NCI-H2171 (cell line): ENCODE results near the gene JPH4.
"Not testable (repeated sequence)": the region's sequence is repeated elsewhere in the genome, so short reads cannot be mapped to it uniquely, and the experiment has no call there.

Experiments used
- DNase-seq: peaks from one replicate; lab custom pipeline; 2025; lab: John Stamatoyannopoulos, UW

Gene JPH4

GRCh38 chr14:23578560-23579310, at the start of gene JPH4:
TSS of gene JPH4 (minus strand) at chr14:23578790. CDS start at chr14:23577453, 1,337 bp downstream.
- no peak for DNase-seq

- DNase-seq = no peak
Observed at GRCh38 chr14:23627961-23628360, 49.4 kb upstream of the JPH4 start.

GRCh38 chr14:23626946-23627345, 48.4 kb upstream of the JPH4 start:
- no peak for DNase-seq

GRCh38 chr14:23624830-23625404, 46.3 kb upstream of the JPH4 start:
- DNase-seq = no peak

GRCh38 chr14:23623962-23624361, 45.4 kb upstream of the JPH4 start:
- DNase-seq = no peak

- DNase-seq = no peak
Observed at GRCh38 chr14:23622990-23623389, 44.4 kb upstream of the JPH4 start.

- DNase-seq = no peak
Observed at GRCh38 chr14:23621932-23622730, 43.5 kb upstream of the JPH4 start.

- DNase-seq = no peak
Observed at GRCh38 chr14:23621204-23621931, 42.8 kb upstream of the JPH4 start.

GRCh38 chr14:23620177-23620702, 41.6 kb upstream of the JPH4 start:
- no peak for DNase-seq

GRCh38 chr14:23618415-23618988, 39.9 kb upstream of the JPH4 start:
- no peak for DNase-seq

GRCh38 chr14:23617539-23617938, 38.9 kb upstream of the JPH4 start:
- no peak for DNase-seq

GRCh38 chr14:23615856-23616255, 37.3 kb upstream of the JPH4 start:
- DNase-seq = no peak

GRCh38 chr14:23614395-23614828, 35.8 kb upstream of the JPH4 start:
- no peak for DNase-seq

GRCh38 chr14:23613242-23614070, 34.9 kb upstream of the JPH4 start:
- DNase-seq = no peak

- no peak for DNase-seq
Observed at GRCh38 chr14:23612802-23613201, 34.2 kb upstream of the JPH4 start.

GRCh38 chr14:23612354-23612732, 33.8 kb upstream of the JPH4 start:
- no peak for DNase-seq

GRCh38 chr14:23610815-23611289, 32.3 kb upstream of the JPH4 start:
- no peak for DNase-seq

- no peak for DNase-seq
Observed at GRCh38 chr14:23610090-23610814, 31.7 kb upstream of the JPH4 start.

- DNase-seq = not testable (repeated sequence)
Observed at GRCh38 chr14:23609411-23610089, 31.0 kb upstream of the JPH4 start.
